Measurements from ENCODE around the gene CABLES1. TPM values are rescaled to one million over a fixed set of nuclear protein-coding genes. Genes with fewer than 3 reads are reported as not detected.
A peak's percentile ranks its signal among the peaks of the same experiment; 100 is the strongest.

CABLES1 gene
- total RNA-seq, 2 donors from 2014 or later, result 9.9 to 16.7 TPM

- no peak overlapping the region for H3K4me3 ChIP-seq (ENCODE audit: low read length)
- H3K27ac Mint-ChIP-seq, result no peak overlapping the region
- peaks cover 63% of the 10 kb centered on the region for H3K36me3 Mint-ChIP-seq (ENCODE audit: low read depth)
- H3K27me3 ChIP-seq (ENCODE audit: control insufficient read depth, insufficient read depth, low read length, poor library complexity, severe bottlenecking), result no peaks in the 10 kb centered on the region
- H3K36me3 ChIP-seq (ENCODE audit: control insufficient read depth, insufficient read depth, low read length), result no peaks in the 10 kb centered on the region
- no peak overlapping the region for H3K9ac ChIP-seq (ENCODE audit: extremely low read depth, low read length, poor library complexity, severe bottlenecking)
- WGBS, 2 experiments (ENCODE audit: insufficient coverage in 1 of 2, insufficient read length in 1 of 2), result 92 to 94% methylated on average over 2 to 9 of the region's 9 CpGs
- peaks cover 3% of the 10 kb centered on the region for H3K4me1 ChIP-seq (ENCODE audit: control insufficient read depth, insufficient read depth, low read length)
- peaks cover 9% of the 10 kb centered on the region for H3K9me3 ChIP-seq (ENCODE audit: control insufficient read depth, low read length)
- H3K9me3 Mint-ChIP-seq, result peaks cover 6% of the 10 kb centered on the region
- no peak for TF ChIP-seq CTCF (conservative IDR thresholded peaks at IDR 0.05)
- H3K27ac ChIP-seq (ENCODE audit: low read depth, low read length), result no peak overlapping the region
- no peaks in the 10 kb centered on the region for H3K27me3 Mint-ChIP-seq (ENCODE audit: insufficient read depth)
- peaks cover 3% of the 10 kb centered on the region for H3K4me1 Mint-ChIP-seq
- no peak for DNase-seq
- no peak overlapping the region for H3K4me3 Mint-ChIP-seq
Observed at GRCh38 chr18:23205980-23206379, 70.7 kb downstream of the CABLES1 start.

GRCh38 chr18:23207191-23207955, 72.1 kb downstream of the CABLES1 start:
- DNase-seq, result peak; percentile 65
- Mint-ChIP-seq H3K27ac (no peak overlapping the region), H3K36me3 (ENCODE audit: low read depth) (peaks cover 51% of the 10 kb centered on the region), H3K27me3 (ENCODE audit: insufficient read depth) (no peaks in the 10 kb centered on the region), H3K9me3 (peaks cover 6% of the 10 kb centered on the region), H3K4me1 (peaks cover 2% of the 10 kb centered on the region), H3K4me3 (no peak overlapping the region)
- WGBS, 2 experiments (ENCODE audit: insufficient coverage in 1 of 2, insufficient read length in 1 of 2), result 89 to 91% methylated on average over 8 to 9 of the region's 9 CpGs
- Histone ChIP-seq H3K27me3 (ENCODE audit: control insufficient read depth, insufficient read depth, low read length, poor library complexity, severe bottlenecking) (no peaks in the 10 kb centered on the region), H3K4me1 (ENCODE audit: control insufficient read depth, insufficient read depth, low read length) (no peaks in the 10 kb centered on the region), H3K9me3 (ENCODE audit: control insufficient read depth, low read length) (peaks cover 9% of the 10 kb centered on the region), H3K27ac (ENCODE audit: low read depth, low read length) (no peak overlapping the region), H3K9ac (ENCODE audit: extremely low read depth, low read length, poor library complexity, severe bottlenecking) (no peak overlapping the region), H3K4me3 (ENCODE audit: low read length) (no peak overlapping the region), H3K36me3 (ENCODE audit: control insufficient read depth, insufficient read depth, low read length) (no peaks in the 10 kb centered on the region)
- TF ChIP-seq CTCF (conservative IDR thresholded peaks at IDR 0.05), result peak; percentile 83

GRCh38 chr18:23207994-23208393, 72.7 kb downstream of the CABLES1 start:
- no peaks in the 10 kb centered on the region for H3K4me1 ChIP-seq (ENCODE audit: control insufficient read depth, insufficient read depth, low read length)
- H3K27ac Mint-ChIP-seq, result no peak overlapping the region
- H3K27me3 ChIP-seq (ENCODE audit: control insufficient read depth, insufficient read depth, low read length, poor library complexity, severe bottlenecking), result no peaks in the 10 kb centered on the region
- H3K36me3 ChIP-seq (ENCODE audit: control insufficient read depth, insufficient read depth, low read length), result no peaks in the 10 kb centered on the region
- no peak for DNase-seq
- H3K4me3 ChIP-seq (ENCODE audit: low read length), result no peak overlapping the region
- no peaks in the 10 kb centered on the region for H3K27me3 Mint-ChIP-seq (ENCODE audit: insufficient read depth)
- no peak overlapping the region for H3K4me3 Mint-ChIP-seq
- peaks cover 9% of the 10 kb centered on the region for H3K9me3 ChIP-seq (ENCODE audit: control insufficient read depth, low read length)
- H3K4me1 Mint-ChIP-seq, result peaks cover 1% of the 10 kb centered on the region
- peaks cover 50% of the 10 kb centered on the region for H3K36me3 Mint-ChIP-seq (ENCODE audit: low read depth)
- 91 to 94% methylated on average over 2 to 6 of the region's 6 CpGs for WGBS, 2 experiments (ENCODE audit: insufficient coverage in 1 of 2, insufficient read length in 1 of 2)
- TF ChIP-seq CTCF (conservative IDR thresholded peaks at IDR 0.05), result no peak
- H3K9ac ChIP-seq (ENCODE audit: extremely low read depth, low read length, poor library complexity, severe bottlenecking), result no peak overlapping the region
- no peak overlapping the region for H3K27ac ChIP-seq (ENCODE audit: low read depth, low read length)
- peaks cover 6% of the 10 kb centered on the region for H3K9me3 Mint-ChIP-seq
